HL-60 (cell line): ENCODE measurements around the gene SLC25A44.
A peak's percentile ranks its signal among the peaks of the same experiment; 100 is the strongest.

Experiments used
- DNase-seq, 2 experiments: peaks; one replicate each; pipeline ENCODE4 v3.0.0-alpha.2; 2010 to 2020; ENCODE audit warnings: low read depth in 1 of 2, low spot score in 1 of 2
- H3K27ac ChIP-seq: fragments of 250-450 bp; sonication (Bioruptor Pico); replicated peaks from 2 replicates; pipeline ENCODE4 v1.5.1; 2020; ENCODE audit warnings: mild to moderate bottlenecking, moderate library complexity
- H3K27me3 ChIP-seq: fragments of 250-450 bp; sonication (Bioruptor Pico); 2 replicates; pipeline ENCODE4 v1.5.1; 2021; ENCODE audit warnings: mild to moderate bottlenecking, moderate library complexity; ENCODE audit not compliant: insufficient read depth, poor library complexity, severe bottlenecking
- H3K4me3 ChIP-seq: replicated peaks from 2 replicates; pipeline ENCODE4 v1.5.1; 2011; ENCODE audit warnings: mild to moderate bottlenecking, control low read depth, low read length; ENCODE audit not compliant: insufficient read depth
- CTCF ChIP-seq: IDR thresholded peaks from one replicate; pipeline ENCODE4 v1.5.1; 2011; ENCODE audit warnings: low read length, control low read depth, inconsistent platforms; ENCODE audit not compliant: insufficient read depth
- GABPA ChIP-seq: IDR thresholded peaks from 2 replicates; pipeline ENCODE4 v1.6.1; 2012; ENCODE audit warnings: low read depth
- POLR2AphosphoS5 ChIP-seq: IDR thresholded peaks from 2 replicates; pipeline ENCODE4 v1.6.1; 2012; ENCODE audit warnings: low read depth
- REST ChIP-seq: IDR thresholded peaks from 2 replicates; pipeline ENCODE4 v1.6.1; 2012; ENCODE audit warnings: low read depth; ENCODE audit not compliant: insufficient replicate concordance
- SPI1 ChIP-seq: IDR thresholded peaks from 2 replicates; pipeline ENCODE4 v1.6.1; 2012; ENCODE audit warnings: low read depth, mild to moderate bottlenecking, borderline replicate concordance
- long read RNA-seq: library from polyadenylated mRNA; unstranded; transcript quantifications from one replicate; pipeline ENCODE4 v2.0.0, GENCODE V29; 2020

The SLC25A44 gene
- long read RNA-seq, transcript SLC25A44-201 (4 exons, 3,482 nt) = major isoform, 24 of 38 reads
- long read RNA-seq, partial matches to known transcripts = 0 of 38 reads
- long read RNA-seq, other reads (novel, unspliced or antisense) = 14 of 38 reads

DNA sequence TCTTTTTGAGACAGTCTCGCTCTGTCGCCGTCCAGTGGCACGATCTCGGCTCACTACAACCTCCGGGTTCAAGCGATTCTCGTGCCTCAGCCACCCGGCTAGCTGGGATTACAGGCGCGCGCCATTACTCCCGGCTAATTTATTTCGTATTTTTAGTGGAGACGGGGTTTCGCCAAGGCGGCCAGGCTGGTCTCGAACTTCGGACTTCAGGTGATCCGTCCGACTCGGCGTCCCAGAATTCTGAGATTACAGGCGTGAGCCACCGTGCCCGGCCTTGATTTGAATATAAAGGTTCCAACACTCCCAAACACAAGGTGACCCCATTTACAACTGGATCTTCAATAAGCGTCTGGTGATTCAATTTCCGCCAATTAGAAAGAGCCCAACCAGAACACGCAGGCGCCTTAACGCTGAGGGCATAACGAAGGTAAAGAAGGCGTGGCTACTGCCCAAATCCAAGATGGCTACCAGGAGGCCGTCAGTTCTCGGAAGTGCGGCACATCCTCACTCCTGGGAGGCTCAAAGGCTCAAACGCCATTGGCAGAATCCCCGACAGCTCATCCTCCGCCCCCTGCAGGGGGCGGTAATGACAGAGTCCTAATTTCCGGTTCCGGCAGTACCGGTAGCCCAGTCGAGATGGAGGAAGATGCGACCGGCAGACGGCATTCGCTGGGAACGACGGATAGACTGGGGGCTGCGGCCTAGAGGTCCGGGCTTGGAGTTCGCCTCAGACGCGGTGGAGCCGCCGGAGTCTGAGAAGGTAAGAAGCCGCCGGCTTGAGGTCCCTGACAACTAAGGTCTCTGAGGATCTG lies at the start of gene SLC25A44:
Gene SLC25A44, plus strand, starts transcription at position 617 of the 812 bp plus-strand sequence. CDS start 5,744 bp downstream, outside the sequence.
- DNase-seq = peak; percentile 97 to 98
- Histone ChIP-seq H3K27ac (peak within 1 kb of the TSS; percentile 93), H3K4me3 (peak within 1 kb of the TSS; percentile 97), H3K27me3 (no peaks in the 10 kb centered on the region)
- TF ChIP-seq CTCF (peak; percentile 12), REST (peak; percentile 60), SPI1 (peak; percentile 40; the same call in 1 of the 2 replicates), POLR2AphosphoS5 (peak; percentile 83), GABPA (peak; percentile 91)

- H3K4me3 ChIP-seq = no peak overlapping the region
Measured at GRCh38 chr1:156144742-156145141, 49.2 kb upstream of the SLC25A44 start.

More at GRCh38 chr1:156144742-156145141, 49.2 kb upstream of the SLC25A44 start:
- no peak overlapping the region for H3K27ac ChIP-seq
- H3K27me3 ChIP-seq = no peaks in the 10 kb centered on the region
- no peak for TF ChIP-seq CTCF
- no peak for TF ChIP-seq GABPA
- no peak for TF ChIP-seq REST
- no peak for TF ChIP-seq POLR2AphosphoS5
- TF ChIP-seq SPI1 = no peak
- no peak for DNase-seq
